ENCODE measurements around the gene TK1.

The TK1 gene

DNA sequence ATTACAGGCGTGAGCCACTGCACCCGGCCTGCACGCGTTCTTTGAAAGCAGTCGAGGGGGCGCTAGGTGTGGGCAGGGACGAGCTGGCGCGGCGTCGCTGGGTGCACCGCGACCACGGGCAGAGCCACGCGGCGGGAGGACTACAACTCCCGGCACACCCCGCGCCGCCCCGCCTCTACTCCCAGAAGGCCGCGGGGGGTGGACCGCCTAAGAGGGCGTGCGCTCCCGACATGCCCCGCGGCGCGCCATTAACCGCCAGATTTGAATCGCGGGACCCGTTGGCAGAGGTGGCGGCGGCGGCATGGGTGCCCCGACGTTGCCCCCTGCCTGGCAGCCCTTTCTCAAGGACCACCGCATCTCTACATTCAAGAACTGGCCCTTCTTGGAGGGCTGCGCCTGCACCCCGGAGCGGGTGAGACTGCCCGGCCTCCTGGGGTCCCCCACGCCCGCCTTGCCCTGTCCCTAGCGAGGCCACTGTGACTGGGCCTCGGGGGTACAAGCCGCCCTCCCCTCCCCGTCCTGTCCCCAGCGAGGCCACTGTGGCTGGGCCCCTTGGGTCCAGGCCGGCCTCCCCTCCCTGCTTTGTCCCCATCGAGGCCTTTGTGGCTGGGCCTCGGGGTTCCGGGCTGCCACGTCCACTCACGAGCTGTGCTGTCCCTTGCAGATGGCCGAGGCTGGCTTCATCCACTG lies 27.3 kb upstream of the TK1 start, which contains the start of gene BIRC5:
Gene BIRC5, plus strand, starts transcription at position 238 of the 690 bp plus-strand sequence. Its CDS starts 64 bp downstream, at position 302.
- TF ChIP-seq CTCF (IDR thresholded peaks at IDR 0.05; ENCODE audit: borderline replicate concordance, extremely low read depth, low read length, poor library complexity, severe bottlenecking) (no peak), EZH2 (IDR thresholded peaks at IDR 0.05; ENCODE audit: borderline replicate concordance, low read depth, low read length, severe bottlenecking) (no peak)
- H3K27ac ChIP-seq (ENCODE audit: low read length) = peak within 1 kb of the TSS; percentile 96
- H3K27me3 ChIP-seq (ENCODE audit: insufficient read depth, low read length, poor library complexity) = no peaks in the 10 kb centered on the region
- H2AFZ ChIP-seq (ENCODE audit: low read depth, low read length) = peak within 1 kb of the TSS; percentile 86
- peak; percentile 99 for ATAC-seq (ENCODE audit: insufficient read depth, low read depth)
- no peaks in the 10 kb centered on the region for H3K9me3 ChIP-seq (ENCODE audit: insufficient read depth, low read length, severe bottlenecking)
- peaks cover 47% of the 10 kb centered on the region for H3K79me2 ChIP-seq (ENCODE audit: insufficient read depth, low read length)
- peak within 1 kb of the TSS; percentile 99 for H3K9ac ChIP-seq (ENCODE audit: low read depth, low read length)
- peaks cover 29% of the 10 kb centered on the region for H3K4me1 ChIP-seq (ENCODE audit: insufficient read depth, low read length)
- peaks cover 39% of the 10 kb centered on the region for H3K36me3 ChIP-seq (ENCODE audit: insufficient read depth, low read length)
- H3K4me3 ChIP-seq (ENCODE audit: low read depth in 1 of 2, low read length in 2 of 2) = peak within 1 kb of the TSS; percentile 82 to 99
- DNase-seq = peak; percentile 92
- H4K20me1 ChIP-seq (ENCODE audit: insufficient read depth, low read length) = peaks cover 4% of the 10 kb centered on the region; the same call in 1 of the 2 replicates
- H3K4me2 ChIP-seq (ENCODE audit: insufficient read depth, low read length) = peak within 1 kb of the TSS; percentile 82

DNA sequence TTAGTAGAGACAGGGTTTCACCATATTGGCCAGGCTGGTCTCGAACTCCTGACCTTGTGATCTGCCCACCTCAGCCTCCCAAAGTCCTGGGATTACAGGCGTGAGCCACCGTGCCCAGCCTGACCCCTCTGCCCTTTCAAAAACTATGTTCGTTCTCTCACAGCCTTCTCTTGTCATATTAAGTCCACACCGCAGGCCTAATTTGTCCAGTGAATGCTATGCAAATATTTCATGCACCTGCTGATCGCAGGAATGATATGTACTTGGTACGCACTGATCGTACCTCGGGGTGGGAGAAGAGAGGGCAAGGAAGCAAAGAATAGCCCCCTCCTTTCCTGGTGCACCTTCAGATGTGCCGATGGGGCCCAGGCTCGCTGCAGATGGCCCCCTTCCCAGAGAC lies 24.2 kb upstream of the TK1 start:
- Histone ChIP-seq H4K20me1 (ENCODE audit: insufficient read depth, low read length) (no peaks in the 10 kb centered on the region), H3K27ac (ENCODE audit: low read length) (no peak overlapping the region), H2AFZ (ENCODE audit: low read depth, low read length) (no peak overlapping the region), H3K9ac (ENCODE audit: low read depth, low read length) (no peak overlapping the region), H3K36me3 (ENCODE audit: insufficient read depth, low read length) (peaks cover 18% of the 10 kb centered on the region), H3K4me2 (ENCODE audit: insufficient read depth, low read length) (no peak overlapping the region), H3K4me1 (ENCODE audit: insufficient read depth, low read length) (peaks cover 22% of the 10 kb centered on the region), H3K4me3 (ENCODE audit: low read depth in 1 of 2, low read length in 2 of 2) (no peak overlapping the region), H3K27me3 (ENCODE audit: insufficient read depth, low read length, poor library complexity) (no peaks in the 10 kb centered on the region), H3K79me2 (ENCODE audit: insufficient read depth, low read length) (peaks cover 20% of the 10 kb centered on the region), H3K9me3 (ENCODE audit: insufficient read depth, low read length, severe bottlenecking) (no peaks in the 10 kb centered on the region)
- ATAC-seq (ENCODE audit: insufficient read depth, low read depth) = no peak
- DNase-seq = no peak
- TF ChIP-seq EZH2 (IDR thresholded peaks at IDR 0.05; ENCODE audit: borderline replicate concordance, low read depth, low read length, severe bottlenecking) = no peak
- no peak for TF ChIP-seq CTCF (IDR thresholded peaks at IDR 0.05; ENCODE audit: borderline replicate concordance, extremely low read depth, low read length, poor library complexity, severe bottlenecking)

DNA sequence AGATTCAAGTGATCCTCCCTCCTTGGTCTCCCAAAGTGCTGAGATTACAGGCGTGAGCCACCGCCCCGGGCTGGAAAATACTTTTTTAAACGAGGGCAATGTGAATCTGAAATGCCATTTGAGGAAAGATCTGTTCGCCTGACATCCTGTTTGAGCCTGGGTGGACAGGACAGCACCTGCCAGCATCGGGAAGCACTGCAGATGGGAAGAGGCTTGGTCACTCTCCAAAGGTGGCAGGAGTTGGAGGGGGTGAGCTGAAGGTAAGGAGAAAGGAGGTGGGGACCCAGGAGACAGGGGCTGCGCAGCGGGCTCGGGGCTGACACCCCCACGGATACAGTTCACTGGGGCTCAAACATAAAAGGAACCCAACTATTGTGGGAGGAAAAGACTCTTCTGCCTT lies 23.3 kb upstream of the TK1 start:
- Histone ChIP-seq H3K79me2 (ENCODE audit: insufficient read depth, low read length) (peaks cover 11% of the 10 kb centered on the region), H3K9ac (ENCODE audit: low read depth, low read length) (no peak overlapping the region), H3K27ac (ENCODE audit: low read length) (no peak overlapping the region), H3K4me1 (ENCODE audit: insufficient read depth, low read length) (peaks cover 14% of the 10 kb centered on the region), H3K4me2 (ENCODE audit: insufficient read depth, low read length) (no peak overlapping the region), H3K4me3 (ENCODE audit: low read depth in 1 of 2, low read length in 2 of 2) (no peak overlapping the region), H3K9me3 (ENCODE audit: insufficient read depth, low read length, severe bottlenecking) (no peaks in the 10 kb centered on the region), H2AFZ (ENCODE audit: low read depth, low read length) (no peak overlapping the region), H3K36me3 (ENCODE audit: insufficient read depth, low read length) (peaks cover 20% of the 10 kb centered on the region), H3K27me3 (ENCODE audit: insufficient read depth, low read length, poor library complexity) (no peaks in the 10 kb centered on the region), H4K20me1 (ENCODE audit: insufficient read depth, low read length) (no peaks in the 10 kb centered on the region)
- DNase-seq (no peak), ATAC-seq (ENCODE audit: insufficient read depth, low read depth) (no peak)
- TF ChIP-seq CTCF (IDR thresholded peaks at IDR 0.05; ENCODE audit: borderline replicate concordance, extremely low read depth, low read length, poor library complexity, severe bottlenecking) (no peak), EZH2 (IDR thresholded peaks at IDR 0.05; ENCODE audit: borderline replicate concordance, low read depth, low read length, severe bottlenecking) (no peak)

Measured in DND-41 (cell line).